Measurements from ENCODE around the gene RERG. TPM values are rescaled to one million over a fixed set of nuclear protein-coding genes. Genes with fewer than 3 reads are reported as not detected.

The RERG gene
- total and polyA plus RNA-seq, 2 experiments from 2014 or later: 1.1 to 1.5 TPM

GRCh38 chr12:15265875-15266274 is 44.7 kb upstream of the RERG start:
- H3K27ac ChIP-seq (ENCODE audit: low read depth): no peak overlapping the region
- H3K27ac Mint-ChIP-seq: no peak overlapping the region
- DNase-seq (ENCODE audit: low spot score): no peak
- TF ChIP-seq EZH2phosphoT487 (IDR thresholded peaks at IDR 0.05; ENCODE audit: unreplicated experiment): no peak
- no peaks in the 10 kb centered on the region for H3K27me3 ChIP-seq (ENCODE audit: insufficient read depth)
- H3K9me2 ChIP-seq (ENCODE audit: insufficient read depth): no peaks in the 10 kb centered on the region
- H3K79me2 ChIP-seq (replicated peaks; ENCODE audit: insufficient read depth): no peaks in the 10 kb centered on the region
- H3K4me3 Mint-ChIP-seq: no peak overlapping the region
- no peaks in the 10 kb centered on the region for H3K36me3 Mint-ChIP-seq (ENCODE audit: low read depth)
- H3K4me1 ChIP-seq (ENCODE audit: insufficient read depth): no peaks in the 10 kb centered on the region
- no peaks in the 10 kb centered on the region for H3K27me3 Mint-ChIP-seq (ENCODE audit: insufficient read depth, low read depth, poor library complexity)
- H3K36me3 ChIP-seq (ENCODE audit: insufficient read depth): no peaks in the 10 kb centered on the region
- ATAC-seq: no peak
- H4K20me1 ChIP-seq (replicated peaks; ENCODE audit: insufficient read depth): no peaks in the 10 kb centered on the region
- H3K4me3 ChIP-seq: no peak overlapping the region
- no peaks in the 10 kb centered on the region for H3K4me1 Mint-ChIP-seq
- no peak overlapping the region for H3K4me2 ChIP-seq
- H3K9me3 Mint-ChIP-seq: no peaks in the 10 kb centered on the region
- H3F3A ChIP-seq (replicated peaks; ENCODE audit: low read depth): no peaks in the 10 kb centered on the region
- no peak overlapping the region for H2AFZ ChIP-seq

GRCh38 chr12:15256761-15257160 is 35.5 kb upstream of the RERG start:
- Mint-ChIP-seq H3K9me3 (no peaks in the 10 kb centered on the region), H3K36me3 (ENCODE audit: low read depth) (no peaks in the 10 kb centered on the region), H3K27me3 (ENCODE audit: insufficient read depth, low read depth, poor library complexity) (no peaks in the 10 kb centered on the region), H3K4me1 (peaks cover 10% of the 10 kb centered on the region), H3K4me3 (no peak overlapping the region), H3K27ac (no peak overlapping the region)
- H3K4me2 ChIP-seq: no peak overlapping the region
- no peak overlapping the region for H2AFZ ChIP-seq
- no peaks in the 10 kb centered on the region for H3K27me3 ChIP-seq (ENCODE audit: insufficient read depth)
- no peaks in the 10 kb centered on the region for H3F3A ChIP-seq (replicated peaks; ENCODE audit: low read depth)
- no peaks in the 10 kb centered on the region for H3K9me2 ChIP-seq (ENCODE audit: insufficient read depth)
- H3K79me2 ChIP-seq (replicated peaks; ENCODE audit: insufficient read depth): no peaks in the 10 kb centered on the region
- no peaks in the 10 kb centered on the region for H4K20me1 ChIP-seq (replicated peaks; ENCODE audit: insufficient read depth)
- no peak for ATAC-seq
- DNase-seq (ENCODE audit: low spot score): no peak
- no peaks in the 10 kb centered on the region for H3K36me3 ChIP-seq (ENCODE audit: insufficient read depth)
- H3K4me1 ChIP-seq (ENCODE audit: insufficient read depth): no peaks in the 10 kb centered on the region; the same call in 1 of the 2 replicates
- no peak overlapping the region for H3K27ac ChIP-seq (ENCODE audit: low read depth)
- no peak overlapping the region for H3K4me3 ChIP-seq
- TF ChIP-seq NANOG (IDR thresholded peaks at IDR 0.05; ENCODE audit: borderline replicate concordance) (no peak), ETS1 (IDR thresholded peaks at IDR 0.05) (no peak), CREB1 (CRISPR knock-in tag; IDR thresholded peaks at IDR 0.05; ENCODE audit: low read depth) (no peak), EZH2 (IDR thresholded peaks at IDR 0.05; ENCODE audit: low read depth, unreplicated experiment) (no peak), JUNB (IDR thresholded peaks at IDR 0.05; ENCODE audit: unreplicated experiment) (no peak), STAT1 (IDR thresholded peaks at IDR 0.05; ENCODE audit: unreplicated experiment) (no peak), ZNF114 (CRISPR knock-in tag; IDR thresholded peaks at IDR 0.05) (no peak), POLR2AphosphoS5 (IDR thresholded peaks at IDR 0.05; ENCODE audit: low read depth) (no peak)
- TF ChIP-seq, protein P1, sequence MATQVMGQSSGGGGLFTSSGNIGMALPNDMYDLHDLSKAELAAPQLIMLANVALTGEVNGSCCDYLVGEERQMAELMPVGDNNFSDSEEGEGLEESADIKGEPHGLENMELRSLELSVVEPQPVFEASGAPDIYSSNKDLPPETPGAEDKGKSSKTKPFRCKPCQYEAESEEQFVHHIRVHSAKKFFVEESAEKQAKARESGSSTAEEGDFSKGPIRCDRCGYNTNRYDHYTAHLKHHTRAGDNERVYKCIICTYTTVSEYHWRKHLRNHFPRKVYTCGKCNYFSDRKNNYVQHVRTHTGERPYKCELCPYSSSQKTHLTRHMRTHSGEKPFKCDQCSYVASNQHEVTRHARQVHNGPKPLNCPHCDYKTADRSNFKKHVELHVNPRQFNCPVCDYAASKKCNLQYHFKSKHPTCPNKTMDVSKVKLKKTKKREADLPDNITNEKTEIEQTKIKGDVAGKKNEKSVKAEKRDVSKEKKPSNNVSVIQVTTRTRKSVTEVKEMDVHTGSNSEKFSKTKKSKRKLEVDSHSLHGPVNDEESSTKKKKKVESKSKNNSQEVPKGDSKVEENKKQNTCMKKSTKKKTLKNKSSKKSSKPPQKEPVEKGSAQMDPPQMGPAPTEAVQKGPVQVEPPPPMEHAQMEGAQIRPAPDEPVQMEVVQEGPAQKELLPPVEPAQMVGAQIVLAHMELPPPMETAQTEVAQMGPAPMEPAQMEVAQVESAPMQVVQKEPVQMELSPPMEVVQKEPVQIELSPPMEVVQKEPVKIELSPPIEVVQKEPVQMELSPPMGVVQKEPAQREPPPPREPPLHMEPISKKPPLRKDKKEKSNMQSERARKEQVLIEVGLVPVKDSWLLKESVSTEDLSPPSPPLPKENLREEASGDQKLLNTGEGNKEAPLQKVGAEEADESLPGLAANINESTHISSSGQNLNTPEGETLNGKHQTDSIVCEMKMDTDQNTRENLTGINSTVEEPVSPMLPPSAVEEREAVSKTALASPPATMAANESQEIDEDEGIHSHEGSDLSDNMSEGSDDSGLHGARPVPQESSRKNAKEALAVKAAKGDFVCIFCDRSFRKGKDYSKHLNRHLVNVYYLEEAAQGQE (IDR thresholded peaks at IDR 0.05; ENCODE audit: unreplicated experiment): no peak
- TF ChIP-seq, protein P2, sequence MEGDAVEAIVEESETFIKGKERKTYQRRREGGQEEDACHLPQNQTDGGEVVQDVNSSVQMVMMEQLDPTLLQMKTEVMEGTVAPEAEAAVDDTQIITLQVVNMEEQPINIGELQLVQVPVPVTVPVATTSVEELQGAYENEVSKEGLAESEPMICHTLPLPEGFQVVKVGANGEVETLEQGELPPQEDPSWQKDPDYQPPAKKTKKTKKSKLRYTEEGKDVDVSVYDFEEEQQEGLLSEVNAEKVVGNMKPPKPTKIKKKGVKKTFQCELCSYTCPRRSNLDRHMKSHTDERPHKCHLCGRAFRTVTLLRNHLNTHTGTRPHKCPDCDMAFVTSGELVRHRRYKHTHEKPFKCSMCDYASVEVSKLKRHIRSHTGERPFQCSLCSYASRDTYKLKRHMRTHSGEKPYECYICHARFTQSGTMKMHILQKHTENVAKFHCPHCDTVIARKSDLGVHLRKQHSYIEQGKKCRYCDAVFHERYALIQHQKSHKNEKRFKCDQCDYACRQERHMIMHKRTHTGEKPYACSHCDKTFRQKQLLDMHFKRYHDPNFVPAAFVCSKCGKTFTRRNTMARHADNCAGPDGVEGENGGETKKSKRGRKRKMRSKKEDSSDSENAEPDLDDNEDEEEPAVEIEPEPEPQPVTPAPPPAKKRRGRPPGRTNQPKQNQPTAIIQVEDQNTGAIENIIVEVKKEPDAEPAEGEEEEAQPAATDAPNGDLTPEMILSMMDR (conservative IDR thresholded peaks at IDR 0.05; ENCODE audit: low read depth in 2 of 2): no peak
